HG03565 (cell line): ENCODE results near the gene SF3A2.

Experiments
- ATAC-seq: cut with Tn5 transposase; IDR thresholded peaks from one replicate; pipeline ENCODE4 v1.9.1; 2021; ENCODE audit warnings: mild to moderate bottlenecking, moderate library complexity; ENCODE audit not compliant: unreplicated experiment

Gene SF3A2

GRCh38 chr19:2207008-2207407 lies 29.6 kb upstream of the SF3A2 start:
- ATAC-seq, result no peak

- ATAC-seq, result no peak
Observed at GRCh38 chr19:2207991-2208860, 28.4 kb upstream of the SF3A2 start.

- ATAC-seq, result no peak
Observed at GRCh38 chr19:2208975-2209374, 27.6 kb upstream of the SF3A2 start.

- no peak for ATAC-seq
Observed at GRCh38 chr19:2209408-2209807, 27.2 kb upstream of the SF3A2 start.

- ATAC-seq, result no peak
Observed at GRCh38 chr19:2210206-2210605, 26.4 kb upstream of the SF3A2 start.

GRCh38 chr19:2210987-2211740 lies 25.5 kb upstream of the SF3A2 start:
- ATAC-seq, result no peak

- ATAC-seq, result no peak
Observed at GRCh38 chr19:2212861-2213711, 23.5 kb upstream of the SF3A2 start.

- ATAC-seq, result no peak
Observed at GRCh38 chr19:2213799-2214198, 22.8 kb upstream of the SF3A2 start.

GRCh38 chr19:2214251-2214650 lies 22.4 kb upstream of the SF3A2 start:
- no peak for ATAC-seq

GRCh38 chr19:2215281-2215751 lies 21.3 kb upstream of the SF3A2 start:
- no peak for ATAC-seq

- no peak for ATAC-seq
Observed at GRCh38 chr19:2216361-2217225, 20.0 kb upstream of the SF3A2 start.

GRCh38 chr19:2217591-2217990 lies 19.0 kb upstream of the SF3A2 start:
- no peak for ATAC-seq

- no peak for ATAC-seq
Observed at GRCh38 chr19:2219726-2220125, 16.9 kb upstream of the SF3A2 start.

GRCh38 chr19:2221250-2221831 lies 15.3 kb upstream of the SF3A2 start:
- ATAC-seq, result no peak

- no peak for ATAC-seq
Observed at GRCh38 chr19:2221918-2222317, 14.7 kb upstream of the SF3A2 start.

GRCh38 chr19:2223391-2223790 lies 13.2 kb upstream of the SF3A2 start:
- ATAC-seq, result no peak

- no peak for ATAC-seq
Observed at GRCh38 chr19:2223959-2224358, 12.7 kb upstream of the SF3A2 start.

GRCh38 chr19:2224754-2225349 lies 11.8 kb upstream of the SF3A2 start:
- no peak for ATAC-seq

GRCh38 chr19:2225415-2226050 lies 11.1 kb upstream of the SF3A2 start:
- ATAC-seq, result no peak
